ENCODE data around the gene TMEM119. TPM values are rescaled to one million over a fixed set of nuclear protein-coding genes. Genes with fewer than 3 reads are reported as not detected.

The TMEM119 gene
- total and polyA plus RNA-seq, 9 of the 15 experiments (the other 6 are each of a cell fraction or from before 2014, with no cell fraction given): 0.18 TPM; not detected in 8

DNA sequence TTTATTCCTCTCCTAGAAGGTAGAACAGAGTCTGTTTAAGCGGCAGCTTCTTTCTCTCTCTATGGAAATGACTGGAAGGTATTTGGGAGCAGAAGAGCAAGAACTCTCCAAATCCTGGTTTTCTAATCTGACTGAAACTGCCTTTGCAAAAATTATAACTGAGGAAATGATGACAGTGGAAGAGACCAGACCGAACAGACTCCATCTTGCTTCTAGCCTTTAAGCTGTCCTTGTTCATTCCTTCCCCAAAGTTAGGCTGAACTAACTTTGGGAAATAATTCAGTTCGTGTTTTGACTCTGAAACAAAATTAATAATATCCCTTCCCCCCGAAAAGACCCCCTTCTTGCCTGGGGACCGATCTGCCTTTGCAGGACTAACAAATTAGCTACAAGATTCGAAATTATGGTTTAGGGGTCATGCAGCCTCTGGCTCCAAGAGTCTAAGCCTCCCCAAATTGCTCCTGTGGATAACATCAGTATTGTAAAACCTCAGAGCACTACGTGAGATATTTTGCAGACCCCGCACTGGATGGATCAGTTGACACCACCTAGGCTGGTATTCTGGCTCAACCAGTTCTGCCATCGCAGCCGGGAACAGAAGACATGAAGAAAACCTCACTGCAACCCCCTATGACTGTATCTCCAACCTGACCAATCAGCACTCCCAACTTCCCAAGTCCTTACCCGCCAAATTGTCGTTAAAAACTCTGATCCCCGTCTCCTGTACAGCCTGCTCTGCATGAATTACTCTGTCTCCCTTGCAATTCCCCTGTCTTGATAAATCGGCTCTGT, 21.7 kb upstream of the TMEM119 start:
- Histone ChIP-seq H3K4me1 (replicated peaks in 1 of 2; ENCODE audit: control insufficient read depth in 2 of 2, insufficient read depth in 2 of 2, low read length in 2 of 2) (peaks cover 16 to 24% of the 10 kb centered on the region in 2 experiments; a peak in 3 of 5 replicates), H3K4me3 (no peak overlapping the region), H3K4me2 (ENCODE audit: insufficient read depth, low read length) (peak overlapping the region; percentile 38), H3K36me3 (ENCODE audit: control insufficient read depth, insufficient read depth, low read length) (no peaks in the 10 kb centered on the region), H2AFZ (ENCODE audit: low read depth, low read length) (peak overlapping the region; percentile 86), H4K20me1 (replicated peaks; ENCODE audit: control insufficient read depth, insufficient read depth, low read length) (no peaks in the 10 kb centered on the region), H3K9me3 (replicated peaks; ENCODE audit: control insufficient read depth, insufficient read depth, low read depth, low read length) (no peaks in the 10 kb centered on the region), H3K27me3 (ENCODE audit: control insufficient read depth in 2 of 2, insufficient read depth in 2 of 2, low read length in 2 of 2) (no peaks in the 10 kb centered on the region), H3K79me2 (ENCODE audit: control insufficient read depth, insufficient read depth, low read length) (no peaks in the 10 kb centered on the region), H3K27ac (ENCODE audit: extremely low read depth, low read depth, low read length) (peak overlapping the region; percentile 51; the same call in 2 of the 3 replicates), H3K9me1 (ENCODE audit: control insufficient read depth, insufficient read depth, low read length) (no peaks in the 10 kb centered on the region), H3K9ac (ENCODE audit: insufficient read depth in 1 of 2, low read depth in 2 of 2, low read length in 2 of 2) (peak overlapping the region in 1 of 2 experiments; percentile 23; a peak in 2 of 4 replicates)
- DNase-seq (ENCODE audit: extremely low read depth in 1 of 4, low spot score in 3 of 4) (no peak), ATAC-seq (no peak), FAIRE-seq (peak; percentile 32)
- intact Hi-C loops (cut with micrococcal nuclease): no loop called here
- ChIA-PET POLR2A (interaction anchor here (0.7 to 1.1 kb wide), 3 partner anchors 10 to 242 kb away, joined by 3 to 5 read pairs (median 3); no protein-coding TSS in a partner anchor), CTCF (ENCODE audit: low intra/inter-chr PET ratio) (interaction anchor here (2.9 kb wide), 1 partner anchor 56 kb away, joined by 30 read pairs; the partner anchor contains the start of gene ISCU)
- in situ Hi-C loops (cut with MboI): loop anchor here (5.0 kb wide), 1 partner anchor 52 kb away; no protein-coding TSS in a partner anchor
- no TSS peak for BruUV-seq (replicated peaks)
- 50% methylated on average over 14 of the region's 14 CpGs for WGBS (ENCODE audit: insufficient coverage, low coverage, missing lambda C conversion rate)
- TF ChIP-seq ARID1B (IDR thresholded peaks at IDR 0.05): no peak
- TF ChIP-seq ZNF384 (IDR thresholded peaks at IDR 0.05; ENCODE audit: low read depth, low read length): no peak
- TF ChIP-seq SNRNP70 (optimal IDR thresholded peaks at IDR 0.05; ENCODE audit: low read depth, low read length): no peak
- no peak for TF ChIP-seq ZNF778 (CRISPR knock-in tag; IDR thresholded peaks at IDR 0.05)
- no peak for TF ChIP-seq PREB (CRISPR knock-in tag; IDR thresholded peaks at IDR 0.05)
- no peak for TF ChIP-seq ZNF586 (CRISPR knock-in tag; conservative IDR thresholded peaks at IDR 0.05)
- no peak for TF ChIP-seq CTBP1 (IDR thresholded peaks at IDR 0.05; ENCODE audit: borderline replicate concordance)
- TF ChIP-seq ZBTB7A (IDR thresholded peaks at IDR 0.05; ENCODE audit: borderline replicate concordance, control insufficient read depth, low read depth, low read length): no peak
- TF ChIP-seq PYGO2 (tag; IDR thresholded peaks at IDR 0.05): peak; percentile 72; the same call in 1 of the 2 replicates
- TF ChIP-seq PRMT5 (CRISPR knock-in tag; IDR thresholded peaks at IDR 0.05): no peak
- TF ChIP-seq TEAD1 (CRISPR knock-in tag; IDR thresholded peaks at IDR 0.05): 0 out of 4 replicates have a peak, but pooled peaks of 1 of the 2 experiments have one; percentile 36
- TF ChIP-seq ZSCAN32 (CRISPR knock-in tag; IDR thresholded peaks at IDR 0.05): no peak
- TF ChIP-seq TAF1 (IDR thresholded peaks at IDR 0.05; ENCODE audit: control insufficient read depth, extremely low read depth, insufficient read depth, low read length, severe bottlenecking): no peak
- TF ChIP-seq ZFP36 (IDR thresholded peaks at IDR 0.05; ENCODE audit: low read depth, low read length, partially characterized antibody): no peak
- TF ChIP-seq EWSR1 (IDR thresholded peaks at IDR 0.05; ENCODE audit: borderline replicate concordance, low read depth, partially characterized antibody): no peak
- TF ChIP-seq BCOR (IDR thresholded peaks at IDR 0.05): no peak
- TF ChIP-seq CBX5 (IDR thresholded peaks at IDR 0.05; ENCODE audit: borderline replicate concordance, low read depth): no peak
- peak; percentile 68; the same call in 1 of the 2 replicates for TF ChIP-seq MECOM (CRISPR knock-in tag; IDR thresholded peaks at IDR 0.05)
- 0 out of 2 replicates have a peak, but pooled peaks have one; percentile 8 for TF ChIP-seq NFIX (CRISPR knock-in tag; IDR thresholded peaks at IDR 0.05; ENCODE audit: low read depth)
- no peak for TF ChIP-seq ZNF311 (CRISPR knock-in tag; IDR thresholded peaks at IDR 0.05)
